ENCODE results near the gene RACGAP1.

Gene RACGAP1

DNA sequence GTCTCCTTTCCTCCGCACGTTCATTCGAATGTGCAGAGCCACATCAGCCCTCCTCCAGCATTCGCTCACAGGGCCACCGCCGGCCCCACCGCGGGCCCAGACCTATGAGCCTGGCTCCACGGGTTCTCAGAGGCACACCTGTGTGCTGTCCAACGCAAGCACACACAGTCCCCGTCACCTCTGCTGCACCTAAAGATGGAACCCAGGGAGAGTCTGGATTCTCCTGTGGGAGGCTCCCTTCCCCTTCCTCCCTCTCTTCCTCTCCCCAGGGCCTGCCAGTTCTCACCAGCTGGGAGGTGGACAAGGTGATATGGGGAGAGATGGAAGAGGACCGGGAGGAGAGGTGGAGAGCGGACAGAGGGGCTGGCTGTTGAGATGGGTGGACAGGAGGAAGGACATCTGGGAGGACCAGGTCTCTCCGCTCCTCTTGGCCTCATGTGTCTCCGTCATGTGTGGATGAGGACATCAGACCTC lies 57.5 kb downstream of the RACGAP1 start:
- no peak for DNase-seq (ENCODE audit: low read depth)

DNA sequence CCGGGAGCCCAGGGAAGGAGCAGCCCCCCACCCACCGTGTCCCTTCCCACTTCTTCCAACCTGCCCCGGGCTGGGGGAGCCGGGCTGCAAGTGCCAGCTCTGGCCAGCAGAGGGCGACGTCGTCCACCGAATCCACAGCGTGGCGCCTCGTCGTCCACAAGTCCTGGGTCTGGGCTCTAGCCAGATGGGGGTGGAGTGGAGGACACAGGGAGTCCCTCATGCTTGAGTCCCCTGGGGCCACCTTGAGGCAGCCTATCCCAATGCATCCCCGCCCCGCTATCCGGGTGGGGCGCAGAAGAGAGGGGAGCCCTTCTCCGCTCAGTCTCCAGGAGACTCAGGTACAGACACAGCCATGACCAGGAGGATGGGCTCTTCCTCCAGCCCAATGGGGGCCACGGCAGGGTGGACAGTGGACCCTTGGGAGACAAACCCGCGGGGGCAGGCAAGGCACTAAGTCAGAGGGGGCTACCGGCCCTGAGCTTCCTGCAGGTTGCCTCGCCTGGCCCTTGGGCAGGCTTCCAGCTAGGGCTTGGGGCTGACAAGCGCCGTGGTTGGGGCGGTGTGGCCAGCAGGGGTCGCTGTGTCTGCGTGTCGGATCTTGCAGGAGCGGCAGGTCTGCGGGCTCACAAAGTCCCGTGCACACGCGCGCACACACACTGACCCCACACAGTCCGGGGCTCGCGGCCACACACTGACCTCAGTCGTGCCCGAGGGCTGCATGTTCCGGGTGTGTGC lies 58.1 kb downstream of the RACGAP1 start:
- peak; percentile 96 for DNase-seq (ENCODE audit: low read depth)

DNA sequence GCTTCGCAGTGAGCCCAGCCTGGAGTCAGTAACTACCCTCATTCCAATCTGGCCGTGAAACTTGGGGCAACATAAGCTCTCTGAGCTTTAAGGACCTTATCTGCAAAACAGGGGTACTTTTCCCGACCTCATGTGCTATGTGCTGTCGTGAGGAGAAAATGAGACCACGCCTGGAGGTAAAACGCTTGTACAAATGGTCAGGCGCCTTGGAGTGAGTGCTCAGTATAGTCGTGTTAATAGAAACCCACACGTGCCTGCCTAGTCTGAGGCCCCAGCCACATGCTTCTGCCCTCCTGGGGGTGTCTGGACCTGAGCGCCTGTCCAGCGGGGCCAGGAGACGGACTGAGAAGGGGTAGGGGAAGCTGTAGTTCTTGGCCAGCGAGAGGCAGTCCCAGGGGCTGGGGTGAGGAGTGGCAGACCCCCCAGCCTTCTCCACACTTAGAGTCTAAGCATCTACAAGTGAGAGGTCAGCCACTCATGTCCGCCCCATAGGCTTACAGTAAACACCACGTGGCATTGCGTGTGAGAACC lies 58.7 kb downstream of the RACGAP1 start:
- DNase-seq (ENCODE audit: low read depth): no peak

DNA sequence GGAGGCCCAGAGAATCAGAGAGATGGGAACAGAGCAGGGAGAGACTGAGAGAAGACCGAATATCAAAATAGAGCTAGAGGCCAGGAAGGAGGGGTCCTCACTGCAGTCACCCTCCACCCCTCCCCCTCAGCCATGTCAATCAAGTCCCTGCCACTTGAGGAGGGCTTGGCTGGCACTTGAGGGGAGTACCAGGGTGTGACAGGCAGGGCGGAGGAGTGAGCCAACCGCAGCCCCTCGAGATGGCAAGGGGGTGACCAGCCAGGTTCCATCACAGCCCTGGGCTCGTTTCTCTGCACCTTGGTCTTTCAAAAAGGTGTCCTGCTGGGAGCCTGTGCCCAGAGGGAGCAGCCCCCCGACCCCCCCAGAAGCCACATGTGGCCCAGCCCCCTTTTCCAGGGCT lies 59.5 kb downstream of the RACGAP1 start:
- DNase-seq (ENCODE audit: low read depth): no peak

DNA sequence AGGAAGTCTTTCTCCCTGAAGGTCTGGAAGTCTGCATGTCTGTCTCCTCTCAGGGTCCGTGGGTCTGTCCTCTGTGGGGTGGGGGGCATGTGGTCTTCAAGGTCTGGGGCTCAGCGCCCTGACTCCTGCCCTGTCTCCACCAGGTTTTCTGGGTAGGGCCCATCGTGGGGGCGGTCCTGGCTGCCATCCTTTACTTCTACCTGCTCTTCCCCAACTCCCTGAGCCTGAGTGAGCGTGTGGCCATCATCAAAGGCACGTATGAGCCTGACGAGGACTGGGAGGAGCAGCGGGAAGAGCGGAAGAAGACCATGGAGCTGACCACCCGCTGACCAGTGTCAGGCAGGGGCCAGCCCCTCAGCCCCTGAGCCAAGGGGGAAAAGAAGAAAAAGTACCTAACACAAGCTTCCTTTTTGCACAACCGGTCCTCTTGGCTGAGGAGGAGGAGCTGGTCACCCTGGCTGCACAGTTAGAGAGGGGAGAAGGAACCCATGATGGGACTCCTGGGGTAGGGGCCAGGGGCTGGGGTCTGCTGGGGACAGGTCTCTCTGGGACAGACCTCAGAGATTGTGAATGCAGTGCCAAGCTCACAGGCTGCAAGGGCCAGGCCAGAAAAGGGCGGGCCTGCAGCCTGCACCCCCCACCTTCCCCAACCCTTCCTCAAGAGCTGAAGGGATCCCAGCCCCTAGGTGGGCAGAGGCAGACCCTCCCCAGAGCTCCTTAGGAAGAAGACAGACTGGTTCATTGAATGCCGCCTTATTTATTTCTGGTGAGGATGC lies 60.3 kb downstream of the RACGAP1 start:
- no peak for DNase-seq (ENCODE audit: low read depth)

DNA sequence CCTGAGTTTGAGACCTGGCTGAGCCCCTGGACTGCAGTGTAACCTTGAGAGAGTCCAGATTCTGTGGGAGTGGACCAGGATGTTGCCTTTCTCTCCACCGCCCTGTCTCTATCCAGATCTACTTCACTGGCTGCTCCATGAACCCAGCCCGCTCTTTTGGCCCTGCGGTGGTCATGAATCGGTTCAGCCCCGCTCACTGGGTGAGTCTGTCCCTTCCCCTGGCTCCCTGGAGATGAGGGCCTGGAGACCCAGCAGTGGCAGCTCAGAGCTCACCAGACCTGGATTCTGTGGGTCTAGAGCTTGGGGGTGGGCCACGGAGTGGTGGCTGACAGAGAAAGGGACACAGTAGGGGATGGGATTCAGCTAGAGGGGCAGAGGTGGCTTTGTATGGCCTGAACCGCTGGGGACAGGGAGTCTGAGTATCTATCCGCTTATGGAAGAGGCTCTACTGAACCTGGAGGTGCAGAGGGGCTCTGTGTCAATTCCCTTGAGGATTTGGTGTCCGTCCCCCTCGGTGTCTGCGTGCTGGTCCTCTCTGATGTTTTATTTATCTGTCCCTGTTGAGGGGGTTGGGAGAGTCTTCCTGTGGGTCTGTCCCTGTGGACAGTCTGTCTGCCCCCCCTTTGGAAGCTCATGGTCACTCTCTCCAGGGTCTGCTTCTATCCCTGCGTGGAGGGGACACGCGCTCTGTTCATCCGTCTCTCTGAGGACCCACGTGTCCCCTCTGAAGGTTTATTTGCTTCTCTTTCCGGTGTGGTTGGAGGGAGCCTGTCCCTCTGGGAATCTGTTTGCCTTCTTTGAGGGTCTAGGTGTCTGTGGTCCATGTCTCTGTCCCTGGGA lies 61.1 kb downstream of the RACGAP1 start:
- no peak for DNase-seq (ENCODE audit: low read depth)

DNA sequence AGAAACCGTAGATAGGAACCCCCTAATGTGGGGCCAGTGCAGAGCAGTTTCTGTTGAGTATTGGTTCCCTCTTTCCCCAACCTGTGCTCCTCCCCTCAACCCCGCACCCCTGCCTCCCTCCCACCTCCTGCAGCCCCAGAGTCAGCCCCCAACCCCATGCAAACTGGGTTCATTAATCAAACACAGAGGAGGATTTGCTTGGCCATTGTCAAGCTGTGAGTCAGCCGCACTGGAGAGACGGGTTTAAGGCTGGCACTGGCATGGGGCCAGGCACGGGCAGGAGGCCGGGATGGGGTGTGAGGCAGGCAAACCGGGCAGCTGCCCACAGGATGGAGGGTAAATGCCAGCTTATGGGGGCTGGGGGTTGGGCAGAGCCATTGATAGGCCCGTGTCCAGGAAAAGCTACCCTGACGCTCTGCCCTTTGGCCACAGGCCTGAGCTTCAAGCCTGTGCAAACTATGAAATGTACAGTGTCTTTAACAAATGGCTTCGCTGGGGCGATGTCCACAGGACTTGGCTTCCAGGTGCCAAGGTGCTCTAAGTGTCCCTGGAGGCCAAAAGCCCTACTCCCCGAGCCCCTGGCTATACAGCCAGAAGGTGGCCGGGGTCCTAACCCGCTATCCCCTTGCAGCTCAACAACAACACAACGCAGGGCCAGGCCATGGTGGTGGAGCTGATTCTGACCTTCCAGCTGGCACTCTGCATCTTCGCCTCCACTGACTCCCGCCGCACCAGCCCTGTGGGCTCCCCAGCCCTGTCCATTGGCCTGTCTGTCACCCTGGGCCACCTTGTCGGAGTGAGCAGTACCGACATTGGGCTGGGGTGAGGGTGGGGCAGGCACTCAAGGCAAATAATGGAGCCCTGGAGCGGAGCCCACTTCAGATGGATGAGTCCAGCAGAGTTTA lies 62.2 kb downstream of the RACGAP1 start:
- no peak for DNase-seq (ENCODE audit: low read depth)

DNA sequence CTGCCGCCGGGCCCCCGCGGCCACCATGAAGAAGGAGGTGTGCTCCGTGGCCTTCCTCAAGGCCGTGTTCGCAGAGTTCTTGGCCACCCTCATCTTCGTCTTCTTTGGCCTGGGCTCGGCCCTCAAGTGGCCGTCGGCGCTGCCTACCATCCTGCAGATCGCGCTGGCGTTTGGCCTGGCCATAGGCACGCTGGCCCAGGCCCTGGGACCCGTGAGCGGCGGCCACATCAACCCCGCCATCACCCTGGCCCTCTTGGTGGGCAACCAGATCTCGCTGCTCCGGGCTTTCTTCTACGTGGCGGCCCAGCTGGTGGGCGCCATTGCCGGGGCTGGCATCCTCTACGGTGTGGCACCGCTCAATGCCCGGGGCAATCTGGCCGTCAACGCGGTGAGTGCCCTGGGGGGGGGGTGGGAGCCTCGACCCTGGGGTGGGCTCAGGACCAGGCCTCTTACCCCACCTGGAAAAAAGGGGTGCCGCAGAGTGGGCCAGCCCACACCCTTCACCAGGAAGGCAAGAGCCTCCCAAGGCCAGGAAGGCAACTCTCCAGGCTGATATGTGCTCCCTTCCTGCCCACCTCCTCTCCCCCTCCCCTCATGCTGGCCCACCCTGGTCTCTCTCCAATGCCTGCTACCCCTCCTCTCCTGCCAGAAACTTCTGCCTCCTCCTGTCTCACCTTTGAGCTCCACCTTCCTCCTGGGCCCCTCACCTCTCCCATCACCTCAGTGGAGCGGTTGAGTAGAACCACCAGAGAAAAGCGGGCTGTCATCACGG lies 63.1 kb downstream of the RACGAP1 start:
- no peak for DNase-seq (ENCODE audit: low read depth)

DNA sequence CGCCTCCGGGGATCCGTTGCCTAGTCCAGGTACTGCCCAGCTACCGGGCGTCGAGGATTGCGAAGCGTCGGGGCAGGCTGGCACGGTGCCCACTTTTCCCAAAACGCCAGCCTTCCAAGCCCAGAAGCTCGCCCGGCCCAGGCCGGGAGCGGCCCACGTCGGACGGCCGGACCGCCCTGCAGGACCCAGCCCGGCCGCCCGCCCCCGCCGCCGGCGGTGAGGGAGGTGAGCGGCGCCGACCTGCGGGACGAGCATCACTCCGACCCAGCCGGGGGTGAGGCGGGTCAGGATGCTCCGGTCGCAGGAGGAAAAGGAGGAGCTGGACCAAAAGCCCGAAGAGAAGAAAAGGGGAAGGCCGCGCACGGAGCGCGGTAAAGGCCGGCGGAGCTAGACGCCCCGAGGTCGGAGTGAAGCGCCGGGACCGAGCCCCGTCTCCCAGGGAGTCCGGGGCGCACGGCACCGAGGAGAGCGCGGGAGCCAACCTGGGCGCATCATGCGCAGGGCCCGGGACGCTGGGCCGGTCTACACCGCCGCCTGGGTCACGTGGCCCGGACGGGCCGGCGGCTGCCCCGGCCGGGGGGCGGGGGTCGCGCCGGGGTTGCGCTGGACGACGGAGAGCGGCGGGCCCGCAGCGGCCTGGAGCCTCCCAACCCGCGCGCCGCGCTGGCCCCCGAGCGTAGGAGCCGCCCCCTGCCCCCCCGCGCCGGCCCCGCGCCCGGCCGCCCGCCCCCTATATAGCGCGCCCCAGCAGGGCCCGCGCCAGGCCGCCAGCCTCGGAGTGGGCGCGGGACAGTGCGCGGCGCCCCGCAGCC lies 64.0 kb downstream of the RACGAP1 start, which contains the start of gene AQP5:
TSS of gene AQP5 (plus strand) at position 762 of the 812 bp plus-strand sequence. CDS start 146 bp downstream, outside the sequence.
- no peak for DNase-seq (ENCODE audit: low read depth)

DNA sequence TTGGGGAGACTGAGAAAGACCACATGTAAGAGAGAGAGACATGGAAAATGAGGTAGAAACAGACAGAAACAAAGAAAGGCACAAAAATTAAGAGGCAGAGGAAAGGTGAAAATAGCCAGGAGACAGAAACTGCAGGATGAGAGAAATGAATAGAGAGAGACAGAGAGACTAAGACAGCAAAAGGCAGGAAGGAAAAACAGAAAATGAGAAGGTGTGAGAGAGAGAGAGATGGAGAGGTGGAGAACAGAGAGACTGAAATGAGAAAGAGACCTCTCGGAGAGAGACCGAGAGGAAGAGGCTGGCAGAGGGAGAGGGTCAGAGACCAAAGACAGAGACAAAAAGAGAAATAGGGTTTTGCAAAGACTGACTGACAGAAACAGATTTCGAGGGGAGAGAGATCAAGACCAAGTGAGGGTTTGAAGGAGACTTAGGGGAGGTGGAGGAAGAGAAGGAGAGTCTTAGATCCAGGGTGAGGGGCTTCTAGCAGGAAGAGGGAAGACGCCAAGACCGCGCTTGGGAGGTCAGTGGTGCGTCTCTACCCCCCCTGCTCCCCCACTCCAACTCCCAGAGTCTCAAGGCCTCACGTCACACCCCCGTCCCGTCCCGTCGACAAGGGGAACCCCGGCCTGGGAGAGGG lies 64.7 kb downstream of the RACGAP1 start:
- DNase-seq (ENCODE audit: low read depth): no peak

DNA sequence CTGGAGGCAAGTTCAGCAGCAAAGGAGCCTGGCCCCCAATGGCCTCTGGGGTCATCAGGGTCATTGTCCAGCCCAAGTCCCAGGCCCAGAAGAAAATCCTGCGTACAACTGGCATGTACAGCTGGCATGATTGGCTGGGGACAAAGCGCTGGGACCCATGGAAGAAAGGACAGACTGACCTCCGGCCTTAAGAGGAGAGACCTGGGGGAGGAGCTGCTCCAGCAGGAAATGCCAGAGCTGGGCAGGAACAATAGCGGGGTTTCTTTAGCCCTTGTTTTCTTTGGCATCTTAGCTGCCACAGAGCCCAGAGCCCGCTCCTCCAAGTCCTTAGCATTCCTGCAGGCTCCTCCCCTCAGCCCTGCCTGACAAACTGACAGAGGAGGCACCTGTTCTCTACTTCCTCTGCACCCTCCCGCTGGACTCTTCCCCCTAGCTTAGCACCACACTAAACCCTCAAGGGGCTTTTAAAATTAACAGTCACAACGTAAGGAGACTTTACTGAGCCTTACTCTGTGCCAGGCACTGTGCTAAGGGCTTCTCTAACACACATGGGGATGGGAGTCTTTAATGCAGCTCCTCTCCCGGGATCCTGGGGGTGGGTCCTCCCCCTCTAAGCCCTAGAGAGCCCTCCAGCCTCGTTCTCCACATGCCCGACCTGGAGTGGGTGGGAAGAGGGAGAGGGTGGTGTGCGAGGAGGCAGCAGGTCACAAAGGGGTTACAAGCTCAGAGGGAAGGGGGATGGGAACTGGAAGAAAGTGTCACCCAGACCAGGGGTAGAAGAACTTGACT lies 65.4 kb downstream of the RACGAP1 start:
- DNase-seq (ENCODE audit: low read depth): no peak

DNA sequence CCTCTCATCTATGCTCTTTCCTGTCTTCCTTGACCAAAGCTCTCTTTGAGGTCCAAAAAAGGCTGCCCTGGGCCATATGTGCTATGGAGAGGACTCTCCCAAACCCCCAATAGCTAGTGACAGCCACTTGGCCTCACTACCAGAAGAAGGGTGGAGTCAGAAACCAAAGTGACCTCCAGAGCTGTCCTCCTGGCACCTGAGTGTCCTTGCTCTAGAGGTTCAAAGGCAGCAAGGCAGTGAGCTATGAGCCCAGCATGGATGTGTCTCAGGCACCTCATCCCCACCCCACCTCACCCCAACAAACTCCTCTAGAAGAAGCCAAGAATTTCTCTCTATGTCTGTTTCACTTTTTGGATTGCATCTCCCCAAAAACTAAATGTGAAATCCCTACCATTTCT lies 67.7 kb downstream of the RACGAP1 start:
- DNase-seq (ENCODE audit: low read depth): no peak

DNA sequence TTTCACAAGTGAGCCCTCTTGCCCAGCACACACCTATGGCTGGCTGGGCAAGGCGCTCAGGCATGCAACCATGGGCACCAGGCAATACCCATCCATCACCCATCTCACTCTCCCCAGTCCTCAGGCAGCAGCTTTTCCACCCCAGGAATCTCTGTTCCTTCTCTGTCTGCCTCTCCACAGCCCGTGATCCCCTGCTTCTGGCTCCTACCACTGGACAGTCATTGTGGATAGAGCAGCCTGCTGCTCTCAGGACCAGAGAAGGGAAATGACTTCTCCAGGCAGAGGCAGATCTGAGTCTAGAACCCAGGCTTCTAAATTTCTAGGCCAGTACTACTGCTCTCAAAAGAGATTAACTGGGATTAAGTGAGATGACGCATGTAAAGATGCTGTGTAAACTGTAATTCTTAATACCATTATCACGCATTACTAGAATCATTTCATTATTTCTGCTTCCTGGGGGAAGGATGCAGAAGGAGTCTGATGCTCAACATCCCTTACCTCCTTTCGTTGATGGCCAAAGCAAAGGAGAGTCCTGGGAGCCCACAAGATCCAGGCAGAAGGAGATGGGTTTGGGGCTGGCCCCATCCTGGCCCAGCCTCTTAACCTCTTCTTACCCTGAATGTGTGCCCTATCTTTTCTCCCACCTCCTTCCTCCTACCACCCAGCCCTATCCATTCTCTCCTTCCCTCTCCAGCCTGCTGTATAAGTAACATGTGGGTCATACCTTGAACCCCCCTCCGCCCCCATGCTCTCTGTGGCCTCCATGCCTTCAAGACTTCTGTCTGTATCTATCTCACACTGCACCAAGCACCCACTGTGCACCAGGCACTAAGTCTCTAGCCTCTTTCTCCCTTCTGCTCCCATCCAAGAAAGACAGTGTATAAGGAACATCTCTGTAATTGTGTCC lies 68.4 kb downstream of the RACGAP1 start:
- DNase-seq (ENCODE audit: low read depth): no peak

DNA sequence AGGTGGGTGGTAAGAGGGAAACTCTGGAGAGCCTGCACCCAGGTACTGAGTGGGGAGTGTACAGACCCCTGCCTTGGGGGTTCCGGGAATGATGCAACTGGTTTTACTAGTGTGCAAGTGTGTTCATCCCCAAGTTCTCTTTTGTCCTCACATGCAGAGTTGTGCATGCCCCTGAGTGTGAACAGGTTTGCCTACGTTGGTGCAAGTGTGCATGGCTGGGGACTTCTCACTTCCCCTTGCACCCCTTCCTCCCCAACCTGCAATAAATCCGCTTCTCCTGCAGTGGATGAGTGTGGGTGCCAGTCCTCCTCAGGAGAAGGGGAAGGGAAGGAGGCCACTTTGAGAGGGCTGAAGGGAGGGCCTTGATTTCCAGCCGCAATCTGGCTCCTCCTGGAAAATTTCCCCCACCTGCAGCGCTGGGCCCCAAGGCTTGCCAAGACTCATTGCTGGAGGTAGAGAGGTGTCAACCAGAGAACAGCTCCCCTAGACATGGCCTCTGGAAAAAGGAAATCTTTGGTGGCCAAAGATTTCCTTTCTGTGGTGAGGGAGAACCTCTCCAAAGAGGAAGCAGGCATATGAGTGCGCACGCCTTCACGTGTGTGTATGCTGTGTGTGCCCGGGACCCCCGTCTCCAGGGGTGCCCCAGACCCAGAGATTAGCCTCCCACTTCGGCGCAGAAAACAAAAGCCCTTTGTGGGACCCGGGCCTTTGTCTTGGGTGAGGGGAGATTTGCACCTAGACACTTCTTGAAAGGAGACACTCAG lies 69.2 kb downstream of the RACGAP1 start:
- DNase-seq (ENCODE audit: low read depth): no peak

DNA sequence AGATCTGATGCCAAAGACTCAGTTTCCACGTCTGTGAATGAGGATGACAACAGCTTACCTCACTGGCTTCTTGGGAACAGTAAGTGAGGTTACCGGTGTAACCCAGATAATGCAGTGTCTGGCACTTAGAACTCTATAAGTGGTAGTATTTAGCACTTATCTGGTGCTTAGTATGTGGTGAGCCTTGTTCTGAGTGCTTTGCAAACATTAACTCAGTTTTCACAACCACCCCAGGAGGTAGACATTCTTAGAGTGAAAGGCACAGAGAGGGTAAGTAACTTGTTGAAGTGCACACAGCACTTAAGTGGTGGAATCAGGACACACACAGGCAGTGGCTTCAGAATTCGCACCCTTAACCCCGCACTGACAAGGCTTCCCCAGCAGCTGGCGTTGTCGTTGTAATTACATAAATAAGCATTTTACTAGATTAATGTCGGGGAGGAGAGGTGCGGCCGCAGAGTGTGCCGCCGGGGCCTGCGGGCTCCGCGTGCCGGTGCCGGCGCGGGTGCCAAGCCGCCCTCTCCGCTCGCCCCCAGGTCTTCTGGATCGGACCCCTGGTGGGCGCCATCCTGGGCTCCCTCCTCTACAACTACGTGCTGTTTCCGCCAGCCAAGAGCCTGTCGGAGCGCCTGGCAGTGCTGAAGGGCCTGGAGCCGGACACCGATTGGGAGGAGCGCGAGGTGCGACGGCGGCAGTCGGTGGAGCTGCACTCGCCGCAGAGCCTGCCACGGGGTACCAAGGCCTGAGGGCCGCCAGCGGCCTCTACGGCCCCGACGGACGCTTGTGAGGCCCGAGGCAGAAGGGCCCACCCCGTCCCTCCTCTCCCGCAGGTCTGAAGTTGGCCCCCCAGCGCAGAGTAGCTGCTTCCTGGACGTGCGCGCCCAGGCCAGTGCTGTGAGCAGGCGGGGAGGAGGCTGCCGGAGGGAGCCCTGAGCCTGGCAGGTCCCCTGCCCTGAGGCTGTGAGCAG lies 70.1 kb downstream of the RACGAP1 start:
- no peak for DNase-seq (ENCODE audit: low read depth)

All from activated T-cell treated with anti-CD3 and anti-CD28 coated beads for 1 hour (primary cell).